NCI-H2107 treated with DMSO at 0.1 percent for 48 hours (cell line): ENCODE results near the gene SOBP.

Source experiments
- DNase-seq: peaks from one replicate; lab custom pipeline; 2025; ENCODE audit not compliant: unreplicated experiment; lab: John Stamatoyannopoulos, UW

Gene SOBP

DNA sequence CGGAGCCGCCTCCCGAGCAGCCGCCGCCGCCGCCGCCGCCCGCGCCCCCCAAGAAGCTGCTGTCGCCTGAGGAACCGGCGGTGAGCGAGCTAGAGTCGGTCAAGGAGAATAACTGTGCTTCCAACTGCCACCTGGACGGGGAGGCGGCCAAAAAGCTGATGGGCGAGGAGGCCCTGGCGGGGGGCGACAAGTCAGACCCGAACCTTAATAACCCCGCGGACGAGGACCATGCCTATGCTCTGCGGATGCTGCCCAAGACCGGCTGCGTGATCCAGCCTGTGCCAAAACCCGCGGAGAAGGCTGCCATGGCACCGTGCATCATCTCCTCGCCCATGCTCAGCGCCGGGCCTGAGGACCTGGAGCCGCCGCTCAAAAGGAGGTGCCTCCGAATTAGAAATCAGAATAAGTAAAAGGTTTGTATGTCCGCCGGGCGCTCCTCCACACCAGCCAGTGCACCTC is 145.2 kb downstream of the SOBP start:
- DNase-seq = no peak

- DNase-seq = no peak
Measured at GRCh38 chr6:107636486-107636885, 146.6 kb downstream of the SOBP start.

GRCh38 chr6:107637316-107638315 is 147.7 kb downstream of the SOBP start:
- no peak for DNase-seq

GRCh38 chr6:107638493-107638892 is 148.6 kb downstream of the SOBP start:
- no peak for DNase-seq

GRCh38 chr6:107639511-107639910 is 149.6 kb downstream of the SOBP start:
- DNase-seq = no peak

- DNase-seq = no peak
Measured at GRCh38 chr6:107641071-107641470, 151.2 kb downstream of the SOBP start.

GRCh38 chr6:107641500-107641941 is 151.6 kb downstream of the SOBP start:
- no peak for DNase-seq

DNA sequence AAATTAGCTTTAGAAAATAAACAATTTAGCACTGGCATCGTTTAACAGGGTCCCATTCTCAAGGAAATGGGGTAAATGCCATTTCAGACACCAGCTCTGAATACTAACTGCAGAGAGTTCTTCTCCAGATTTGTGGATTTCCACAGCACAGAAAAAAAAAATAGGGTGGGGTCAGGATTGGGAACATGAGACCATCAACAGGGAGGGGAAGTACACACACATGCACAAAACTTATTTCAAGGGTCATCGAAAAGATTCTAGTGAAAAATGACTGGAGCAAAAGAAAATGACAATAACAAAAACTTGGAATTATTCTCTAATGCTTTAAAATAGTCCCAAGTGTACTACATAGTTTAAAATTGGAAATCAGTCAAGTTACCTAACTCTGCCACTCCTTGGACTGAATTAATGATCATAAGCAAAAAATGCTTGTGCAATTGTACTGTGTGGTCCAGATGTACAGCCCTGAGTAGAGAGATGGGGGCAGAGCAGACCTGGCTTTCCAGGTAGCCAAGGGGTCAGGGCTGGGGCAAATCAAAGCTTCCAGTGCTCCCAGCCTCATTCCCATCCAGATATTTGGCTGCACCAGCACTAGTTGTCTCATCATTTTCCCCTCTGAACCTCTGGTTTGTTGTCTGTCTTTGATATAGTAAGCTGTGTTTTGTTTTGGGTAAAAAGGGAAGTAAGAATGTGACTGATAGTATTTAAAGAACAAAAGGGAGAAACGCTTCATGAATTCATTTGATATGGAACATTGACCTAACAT is 152.4 kb downstream of the SOBP start:
- DNase-seq = no peak

GRCh38 chr6:107642861-107643328 is 153.0 kb downstream of the SOBP start:
- DNase-seq = peak; percentile 73

GRCh38 chr6:107644513-107644912 is 154.6 kb downstream of the SOBP start:
- no peak for DNase-seq

- no peak for DNase-seq
Measured at GRCh38 chr6:107645740-107646139, 155.8 kb downstream of the SOBP start.

DNA sequence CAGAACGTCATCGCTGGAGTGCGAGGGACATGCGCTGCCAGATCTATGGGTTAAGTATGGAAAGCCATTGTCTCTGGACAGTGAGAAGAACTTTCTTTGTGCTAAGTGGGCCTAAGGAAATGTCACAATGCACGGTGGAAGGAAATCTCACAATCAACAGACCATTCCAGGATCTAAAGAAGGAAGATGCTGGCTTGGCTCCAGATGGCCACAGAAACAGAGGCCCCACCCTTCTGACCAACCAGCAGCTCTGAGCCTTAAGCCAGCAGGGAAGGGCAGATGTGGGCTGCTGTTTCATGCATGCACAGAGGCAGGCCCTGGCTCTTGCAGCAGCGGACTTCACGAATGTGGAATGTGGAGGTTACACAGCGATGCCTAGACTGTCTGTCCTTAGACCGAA is 156.3 kb downstream of the SOBP start:
- DNase-seq = no peak

GRCh38 chr6:107646776-107647438 is 157.0 kb downstream of the SOBP start:
- no peak for DNase-seq

- DNase-seq = no peak
Measured at GRCh38 chr6:107647439-107647948, 157.6 kb downstream of the SOBP start.

DNA sequence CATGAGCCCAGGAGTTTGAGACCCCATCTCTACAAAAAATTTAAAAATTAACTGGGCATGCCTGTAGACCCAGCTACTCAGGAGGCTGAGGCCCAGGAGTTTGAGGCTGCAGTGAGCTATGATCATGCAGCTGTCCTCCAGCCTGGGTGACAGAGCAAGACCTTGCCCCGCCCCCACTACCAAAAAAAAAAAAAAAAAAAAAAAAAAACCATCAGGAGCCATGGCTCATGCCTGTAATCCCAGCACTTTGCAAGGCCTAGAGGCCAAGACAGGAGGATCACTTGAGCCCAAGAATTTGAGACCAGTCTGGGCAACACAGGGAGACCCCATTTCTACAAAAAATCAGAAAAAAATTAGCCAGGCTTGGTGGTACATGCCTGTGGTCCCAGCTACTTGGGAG is 159.1 kb downstream of the SOBP start:
- DNase-seq = no peak

DNA sequence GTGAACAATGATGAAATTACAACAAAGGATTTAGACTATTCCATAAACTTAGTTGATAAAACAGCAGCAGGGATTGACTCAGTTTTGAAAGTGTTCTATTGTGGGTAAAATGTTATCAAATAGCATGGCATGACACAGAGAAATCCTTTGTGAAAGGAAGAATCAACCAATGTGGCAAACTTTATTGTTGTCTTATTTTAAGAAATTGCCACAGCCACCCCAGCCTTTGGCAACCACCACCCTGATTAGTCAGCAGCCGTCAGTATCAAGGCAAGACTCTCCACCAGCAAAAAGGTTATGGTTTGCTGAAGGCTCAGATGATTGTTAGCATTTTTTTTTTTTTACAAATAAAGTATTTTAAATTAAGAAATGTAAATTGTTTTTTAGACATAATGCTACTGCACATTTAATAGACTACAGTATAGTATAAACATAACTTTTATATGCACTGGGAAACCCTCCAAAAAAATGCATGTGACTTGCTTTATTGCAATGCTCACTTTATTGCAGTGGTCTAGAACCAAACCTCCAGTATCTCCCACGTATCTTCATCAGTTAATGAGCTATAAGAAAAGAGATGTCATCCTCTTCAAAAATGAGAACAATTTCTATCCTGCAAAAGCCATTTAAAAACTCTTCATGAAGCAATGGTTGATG is 162.7 kb downstream of the SOBP start:
- DNase-seq = no peak

DNA sequence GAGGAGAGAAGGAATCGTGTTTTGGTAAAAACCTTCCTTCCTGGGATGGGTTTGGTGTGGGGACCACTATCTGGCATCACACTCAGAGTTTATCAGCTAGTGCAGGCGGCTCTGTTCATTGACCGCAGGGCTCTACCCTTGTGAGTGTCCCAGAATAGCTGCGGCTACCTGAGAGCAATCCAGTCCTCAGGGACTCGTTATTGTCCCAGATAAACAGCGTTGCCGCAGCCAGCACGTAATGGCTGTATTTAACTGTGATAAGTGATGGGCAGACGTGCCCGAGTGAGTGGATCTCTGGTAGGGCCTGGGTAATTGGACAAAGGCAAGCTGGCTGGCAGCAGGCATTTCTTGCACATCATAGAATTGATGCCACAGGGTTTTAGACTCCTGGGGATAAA is 163.3 kb downstream of the SOBP start:
- peak; percentile 72 for DNase-seq

GRCh38 chr6:107653861-107654394 is 164.0 kb downstream of the SOBP start:
- no peak for DNase-seq

DNA sequence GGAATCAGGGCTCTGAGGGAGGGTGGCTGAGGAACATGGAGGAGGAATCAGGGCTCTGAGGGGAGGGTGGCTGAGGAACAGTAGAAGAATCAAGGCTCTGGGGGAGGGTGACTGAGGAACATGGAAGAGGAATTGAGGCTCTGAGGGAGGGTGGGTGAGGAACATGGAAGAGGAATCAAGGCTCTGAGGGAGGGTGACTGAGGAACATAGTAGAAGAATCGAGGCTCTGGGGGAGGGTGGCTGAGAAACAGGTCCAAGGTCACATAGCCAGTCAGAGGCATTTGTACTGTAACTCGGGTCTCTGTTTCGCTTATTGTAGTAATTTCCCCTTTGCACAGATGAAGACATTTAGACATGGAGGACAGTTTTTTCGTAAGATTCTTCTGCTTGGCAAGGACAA is 164.8 kb downstream of the SOBP start:
- DNase-seq = no peak

DNA sequence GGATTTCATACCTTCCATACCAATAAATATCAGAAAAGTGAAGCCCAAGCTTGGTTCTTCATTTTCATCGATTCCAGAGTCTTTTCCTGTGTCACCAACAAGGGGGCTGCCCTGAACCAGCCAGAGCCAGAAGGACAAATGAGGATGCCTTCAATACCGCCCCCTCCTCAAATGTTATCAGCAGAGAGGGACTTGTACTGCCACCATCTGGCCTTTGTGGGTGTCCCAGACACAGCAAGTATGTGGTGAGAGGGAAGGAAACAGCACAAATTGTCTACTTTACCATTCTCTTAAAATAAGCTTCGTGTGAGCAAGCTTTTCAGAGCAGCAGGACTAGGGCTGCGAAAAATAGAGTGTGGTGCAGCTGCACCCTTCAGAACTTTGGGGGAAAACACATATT is 165.3 kb downstream of the SOBP start:
- DNase-seq = peak; percentile 8
